Limb (tissue), 2 donors: Measurements from ENCODE around the gene FGF18.

Experiments used
- DNase-seq, 2 donors: peaks; one replicate each; pipeline ENCODE4 v3.0.0-alpha.2; 2016; ENCODE audit errors: extremely low spot score in 2 of 2

Gene FGF18

GRCh38 chr5:171422902-171423663, 3.6 kb downstream of the FGF18 start:
- peak in 1 of 2 donors; percentile 37 for DNase-seq

- DNase-seq = peak in 1 of 2 donors; percentile 16
Observed at GRCh38 chr5:171424726-171425125, 5.3 kb downstream of the FGF18 start.

DNA sequence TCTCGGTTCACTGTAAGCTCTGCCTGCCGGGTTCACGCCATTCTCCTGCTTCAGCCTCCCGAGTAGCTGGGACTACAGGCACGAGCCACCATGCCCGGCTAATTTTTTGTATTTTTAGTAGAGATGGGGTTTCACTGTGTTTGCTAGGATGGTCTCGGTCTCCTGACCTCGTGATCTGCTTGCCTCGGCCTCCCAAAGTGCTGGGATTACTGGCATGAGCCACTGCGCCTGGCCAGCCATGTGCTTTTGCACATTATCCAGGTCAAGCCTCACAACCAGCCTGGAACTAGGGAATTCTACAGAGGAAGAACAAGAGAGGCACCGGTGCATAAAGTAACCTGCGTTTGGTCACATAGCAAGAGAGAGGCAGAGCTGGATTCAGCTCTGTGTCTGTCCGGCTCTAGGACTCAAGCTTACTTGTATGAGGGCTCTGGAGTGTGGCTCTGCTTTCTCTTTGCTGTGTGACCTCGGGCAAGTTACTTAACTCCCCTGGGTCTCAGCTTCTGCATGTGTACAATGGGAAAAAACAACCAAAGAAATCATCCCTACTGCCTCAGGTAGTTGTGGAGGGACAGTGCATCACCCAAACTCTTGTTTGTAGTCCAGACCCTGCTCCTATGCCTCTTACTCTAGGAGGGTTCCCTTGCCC, 6.3 kb downstream of the FGF18 start:
- DNase-seq = peak in 1 of 2 donors; percentile 19

- DNase-seq = no peak
Observed at GRCh38 chr5:171426266-171426665, 6.8 kb downstream of the FGF18 start.

GRCh38 chr5:171426680-171427079, 7.2 kb downstream of the FGF18 start:
- no peak for DNase-seq

GRCh38 chr5:171427318-171428167, 8.1 kb downstream of the FGF18 start:
- no peak for DNase-seq

GRCh38 chr5:171428168-171428696, 8.8 kb downstream of the FGF18 start:
- no peak for DNase-seq

- peak in 1 of 2 donors; percentile 19 for DNase-seq
Observed at GRCh38 chr5:171428809-171429542, 9.5 kb downstream of the FGF18 start.

DNA sequence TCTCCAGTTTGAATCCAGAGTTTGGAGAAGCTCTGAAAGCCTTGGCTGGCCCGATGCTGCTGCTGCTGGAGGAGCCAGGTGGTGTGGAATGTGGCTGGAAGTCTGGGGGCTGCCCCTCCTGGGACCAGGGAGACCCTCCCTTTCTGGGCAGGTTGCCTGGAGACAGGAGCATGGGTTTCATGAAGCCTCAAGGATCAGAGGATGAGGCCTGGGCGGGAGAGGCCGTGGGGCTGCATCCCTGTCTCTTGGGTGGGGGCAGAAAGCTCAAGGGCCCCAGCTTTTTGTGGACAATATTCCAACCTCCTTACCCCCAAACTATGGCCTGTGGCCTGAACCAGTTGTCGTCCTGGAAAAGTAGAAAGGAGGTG, 10.1 kb downstream of the FGF18 start:
- peak in 1 of 2 donors; percentile 37 for DNase-seq

DNA sequence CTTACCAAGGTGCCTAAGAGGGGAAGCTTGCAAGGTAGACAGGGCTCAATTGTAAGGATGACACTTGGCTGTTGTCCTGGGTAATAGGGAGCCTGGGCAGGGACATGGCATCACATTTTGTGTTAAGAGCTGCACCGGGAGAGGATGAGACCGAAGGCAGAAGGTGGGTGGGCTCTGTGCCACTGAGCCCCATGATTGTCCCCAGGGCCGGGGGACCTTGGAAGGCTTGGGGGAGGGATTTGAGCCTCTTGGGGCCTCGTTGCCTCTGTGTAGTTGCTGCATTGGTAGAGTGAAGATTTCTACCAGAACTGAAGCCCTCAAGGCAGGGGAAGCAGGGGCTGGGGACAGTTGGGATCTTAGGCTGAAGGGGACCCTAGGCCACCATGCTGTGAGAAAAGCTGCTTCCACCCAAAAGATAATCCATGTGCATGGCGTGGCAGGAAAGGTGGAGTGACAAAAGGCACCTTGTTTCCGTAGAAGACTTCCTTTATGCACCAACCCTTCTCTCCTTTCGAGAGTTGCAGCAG, 11.9 kb downstream of the FGF18 start:
- peak in 1 of 2 donors; percentile 12 for DNase-seq

DNA sequence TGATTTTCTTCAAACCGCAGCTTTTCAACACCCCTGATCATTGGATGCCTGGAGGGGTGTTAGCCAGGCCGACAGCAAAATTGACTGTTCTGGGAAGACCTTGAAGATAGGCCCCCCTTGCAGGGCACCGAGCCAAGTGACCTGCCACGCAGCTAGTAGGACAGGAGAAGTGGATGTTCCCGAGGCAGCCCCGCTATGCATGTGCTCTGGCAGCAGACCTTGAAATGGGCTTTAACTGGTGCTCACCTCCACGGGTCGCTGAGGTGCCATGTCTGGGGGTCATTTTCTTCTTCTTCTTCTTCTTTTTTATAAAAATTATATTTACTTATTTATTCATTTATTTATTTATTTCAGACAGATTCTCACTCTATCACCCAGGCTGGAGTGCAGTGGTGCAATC, 12.6 kb downstream of the FGF18 start:
- DNase-seq = no peak

DNA sequence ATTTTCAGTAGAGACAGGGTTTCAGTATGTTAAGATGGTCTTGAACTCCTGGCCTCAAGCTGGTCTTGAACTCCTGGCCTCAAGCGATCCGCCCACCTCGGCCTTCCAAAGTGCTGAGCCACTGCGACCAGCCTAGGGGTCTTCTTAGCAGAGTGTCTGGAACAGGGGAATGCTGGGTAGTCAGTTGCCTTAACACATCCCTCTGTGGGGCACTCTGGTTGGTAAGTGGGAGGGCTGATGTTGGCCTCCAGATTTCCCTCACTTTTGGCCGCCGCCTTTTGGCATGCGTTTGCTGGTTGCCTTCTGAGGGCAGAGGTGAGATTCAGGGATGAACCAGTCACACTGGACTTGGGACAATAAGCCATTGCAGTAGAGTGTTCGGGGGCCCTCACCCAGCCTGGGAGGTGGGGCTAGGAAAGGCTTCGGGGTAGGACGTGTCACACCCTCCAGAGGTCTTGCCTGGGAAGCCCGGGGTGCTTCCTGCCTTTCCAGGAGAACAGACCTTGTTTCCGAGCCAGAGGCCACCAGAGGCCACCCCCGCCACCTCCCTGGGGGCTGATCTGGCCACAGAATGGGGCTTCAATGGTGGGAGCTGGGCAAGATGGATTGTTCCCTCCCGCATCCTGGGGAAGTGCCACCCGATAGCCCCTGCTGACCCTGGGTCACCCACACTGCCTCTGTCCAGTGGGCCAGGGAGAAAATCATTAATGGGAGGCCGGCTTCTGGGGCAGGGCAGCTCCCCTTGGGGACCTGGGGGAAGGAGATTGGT, 13.3 kb downstream of the FGF18 start:
- no peak for DNase-seq

DNA sequence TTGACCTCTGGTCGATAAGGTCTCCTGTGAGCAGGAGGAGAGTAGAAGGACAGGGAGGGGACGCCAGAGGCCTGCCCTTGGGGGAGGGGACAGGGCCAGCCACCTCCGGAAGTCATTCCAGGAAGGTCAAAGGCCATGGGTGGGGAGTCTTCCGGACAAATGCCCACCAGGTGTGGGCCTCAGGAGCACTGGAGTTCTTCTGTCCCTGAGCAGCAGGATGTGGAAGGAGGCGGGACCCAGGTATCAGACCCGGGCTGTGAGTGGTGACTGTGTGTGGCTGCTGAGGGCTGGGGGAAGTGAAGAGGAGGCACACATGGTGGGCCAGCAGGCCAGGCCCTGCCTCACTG, 13.9 kb downstream of the FGF18 start:
- DNase-seq = no peak

GRCh38 chr5:171433982-171434676, 14.7 kb downstream of the FGF18 start:
- no peak for DNase-seq

GRCh38 chr5:171434874-171435273, 15.4 kb downstream of the FGF18 start:
- DNase-seq = no peak

DNA sequence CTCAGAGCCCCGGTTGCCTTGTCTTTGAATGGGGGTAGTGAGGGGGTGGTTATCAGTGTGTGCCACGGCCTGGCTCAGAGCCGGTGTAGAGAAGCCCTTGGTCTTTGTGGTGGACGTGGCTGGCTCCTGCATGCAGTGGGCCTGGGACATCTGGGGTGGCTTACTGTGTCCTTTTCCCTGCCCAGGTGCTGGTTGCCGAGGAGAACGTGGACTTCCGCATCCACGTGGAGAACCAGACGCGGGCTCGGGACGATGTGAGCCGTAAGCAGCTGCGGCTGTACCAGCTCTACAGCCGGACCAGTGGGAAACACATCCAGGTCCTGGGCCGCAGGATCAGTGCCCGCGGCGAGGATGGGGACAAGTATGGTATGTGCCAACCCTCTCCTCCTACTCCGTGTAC, 16.5 kb downstream of the FGF18 start:
- DNase-seq = no peak

- no peak for DNase-seq
Observed at GRCh38 chr5:171436804-171437285, 17.4 kb downstream of the FGF18 start.

GRCh38 chr5:171437286-171437821, 17.9 kb downstream of the FGF18 start:
- no peak for DNase-seq

DNA sequence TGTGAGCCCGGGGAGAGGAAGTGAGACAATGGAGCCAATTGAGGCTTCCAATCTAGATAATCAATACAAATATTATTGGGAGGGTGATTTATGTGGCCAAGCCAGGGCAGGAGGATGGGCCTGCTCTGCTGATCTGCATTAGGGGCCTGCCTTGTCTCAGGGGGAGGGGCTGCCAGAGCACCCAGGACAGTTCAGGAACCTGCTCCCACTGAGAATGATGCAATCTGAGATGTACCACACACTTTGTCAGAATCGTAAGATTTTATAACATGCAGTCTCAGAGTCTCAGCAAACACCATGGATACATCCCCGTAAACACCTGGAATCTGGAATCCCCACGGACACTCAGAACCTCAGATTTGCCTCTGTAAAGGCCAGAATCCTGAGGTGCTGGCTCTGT, 19.3 kb downstream of the FGF18 start:
- no peak for DNase-seq
